Measurements from ENCODE around the gene IP6K1.
A peak's percentile ranks its signal among the peaks of the same experiment; 100 is the strongest.

IP6K1 gene

DNA sequence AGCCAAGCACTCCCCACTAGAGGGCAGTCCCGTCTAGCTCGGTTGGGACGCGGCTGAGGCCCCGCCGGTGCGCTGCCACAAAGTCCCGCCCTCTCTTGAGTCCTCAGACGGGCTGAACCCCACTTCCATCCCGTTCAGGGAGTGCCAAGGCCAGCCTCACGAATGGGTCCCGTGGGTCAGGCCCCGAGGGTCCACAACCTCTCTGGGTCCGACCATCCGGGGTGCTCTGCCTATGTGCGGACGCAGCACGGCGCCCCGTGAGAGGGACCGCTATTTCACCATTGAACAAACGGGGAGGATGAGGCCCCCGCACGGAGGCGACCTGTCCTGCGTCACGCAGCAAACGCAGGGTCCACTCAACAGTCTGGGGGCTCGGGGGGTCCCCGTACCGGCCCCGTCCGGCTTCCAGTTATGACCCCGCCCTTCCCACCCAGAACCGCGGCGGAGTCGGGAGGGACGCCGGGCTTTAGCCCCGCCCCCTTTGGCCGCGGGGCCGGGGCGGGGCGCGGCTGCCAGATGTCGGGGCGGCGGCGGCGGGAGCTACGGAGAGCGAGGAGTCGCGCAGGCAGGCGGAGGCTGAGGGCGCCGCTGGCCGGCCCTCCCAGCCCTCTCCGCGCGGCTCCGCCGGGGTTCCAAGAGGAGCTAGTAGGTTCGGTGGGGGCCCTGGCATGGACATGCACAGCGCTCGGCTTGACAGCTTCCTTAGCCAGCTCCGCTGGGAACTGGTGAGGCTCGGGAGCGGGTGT, 16.6 kb upstream of the IP6K1 start, which contains the start of gene INKA1 (continued):
- TF ChIP-seq REST (tag by site-specific recombination; IDR thresholded peaks at IDR 0.05), result no peak
- TF ChIP-seq KLF9 (tag by site-specific recombination; IDR thresholded peaks at IDR 0.05; ENCODE audit: low read depth), result peak; percentile 62; the same call in 1 of the 2 replicates
- no peak for TF ChIP-seq ZNF513 (tag by site-specific recombination; IDR thresholded peaks at IDR 0.05)
- peak; percentile 33 for TF ChIP-seq ZBTB8A (tag by site-specific recombination; IDR thresholded peaks at IDR 0.05)
- TF ChIP-seq ZNF600 (tag by site-specific recombination; IDR thresholded peaks at IDR 0.05), result 0 out of 2 replicates have a peak, but pooled peaks have one; percentile 41
- no peak for TF ChIP-seq ZSCAN16 (tag by site-specific recombination; IDR thresholded peaks at IDR 0.05)
- TF ChIP-seq ZBTB11 (tag by site-specific recombination; conservative IDR thresholded peaks at IDR 0.05; ENCODE audit: low read depth), result no peak
- TF ChIP-seq PBX3 (CRISPR knock-in tag; IDR thresholded peaks at IDR 0.05), result 0 out of 2 replicates have a peak, but pooled peaks have one; percentile 29

DNA sequence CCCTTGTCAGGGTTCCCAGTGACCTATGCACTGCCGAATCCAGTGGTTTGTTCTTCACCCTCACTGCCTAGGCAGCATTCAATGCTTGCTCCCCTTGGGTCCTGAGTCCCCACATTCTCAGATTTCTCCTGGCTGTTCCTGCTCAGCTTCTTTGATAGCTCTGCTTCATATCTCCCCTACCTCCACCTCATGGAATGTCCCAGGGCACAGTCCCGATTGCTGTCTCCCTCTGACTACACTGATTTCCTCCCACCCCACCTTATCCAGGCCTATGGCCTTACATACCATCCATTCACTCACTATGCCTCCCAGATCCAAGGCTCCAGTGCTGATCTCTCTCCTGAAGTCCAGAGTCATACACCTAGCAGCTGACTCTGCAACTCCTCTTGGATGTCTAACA, 14.8 kb upstream of the IP6K1 start:
- ChIA-PET POLR2A (interaction anchor here (0.6 kb wide), 1 partner anchor 25 kb away, joined by 3 read pairs; no protein-coding TSS in a partner anchor), CTCF (interaction anchor here (0.9 to 3.1 kb wide), 4 partner anchors 19 to 262 kb away, joined by 3 to 29 read pairs (median 4); no protein-coding TSS in a partner anchor)
- no peak overlapping the region for H3K27ac ChIP-seq (ENCODE audit: extremely low read depth, low read depth, low read length)
- no peaks in the 10 kb centered on the region for H3K9me3 ChIP-seq (ENCODE audit: control insufficient read depth, insufficient read depth, low read depth, low read length)
- no peaks in the 10 kb centered on the region for H3K4me1 ChIP-seq (ENCODE audit: control insufficient read depth, insufficient read depth, low read length)
- H3K4me3 ChIP-seq (ENCODE audit: low read depth, low read length), result no peak overlapping the region
- TF ChIP-seq ZBTB17 (tag by site-specific recombination; IDR thresholded peaks at IDR 0.05) (0 out of 2 replicates have a peak, but pooled peaks have one; percentile 31), ZNF138 (tag by site-specific recombination; IDR thresholded peaks at IDR 0.05; ENCODE audit: borderline replicate concordance) (no peak), ZNF391 (tag by site-specific recombination; IDR thresholded peaks at IDR 0.05; ENCODE audit: borderline replicate concordance, low read depth) (no peak), PRDM10 (tag by site-specific recombination; IDR thresholded peaks at IDR 0.05) (peak; percentile 57), ZNF169 (tag by site-specific recombination; IDR thresholded peaks at IDR 0.05) (no peak)
- no peaks in the 10 kb centered on the region for H3K36me3 ChIP-seq (ENCODE audit: control insufficient read depth in 2 of 2, insufficient read depth in 1 of 2, low read length in 2 of 2)
